BE2C (cell line): Measurements from ENCODE around the gene KCNJ1. TPM values are rescaled to one million over a fixed set of nuclear protein-coding genes. Genes with fewer than 3 reads are reported as not detected.

Experiments
- DNase-seq: peaks from one replicate; pipeline ENCODE4 v3.0.0-alpha.2; 2020
- H3K27me3 ChIP-seq: fragments of 250-450 bp; sonication (Bioruptor Pico); 2 replicates; pipeline ENCODE4 v1.5.1; 2020; ENCODE audit warnings: mild to moderate bottlenecking
- H3K36me3 ChIP-seq: fragments of 250-450 bp; sonication (Bioruptor Pico); 2 replicates; pipeline ENCODE4 v1.5.1; 2020; ENCODE audit warnings: mild to moderate bottlenecking
- H3K4me1 ChIP-seq: fragments of 250-450 bp; sonication (Bioruptor Pico); 2 replicates; pipeline ENCODE4 v1.5.1; 2020
- H3K4me3 ChIP-seq: 2 replicates; pipeline ENCODE4 v1.5.1; 2011; ENCODE audit warnings: low read depth, low read length
- H3K9me3 ChIP-seq: fragments of 250-450 bp; sonication (Bioruptor Pico); 2 replicates; pipeline ENCODE4 v1.5.1; 2020
- polyA plus RNA-seq: library from polyadenylated mRNA; unstranded; fragments of >200 nt; gene quantifications from one replicate; pipeline ENCODE4 v1.2.1, GENCODE V29; 2012; ENCODE audit warnings: low read depth, missing spikeins; ENCODE audit not compliant: insufficient read length, insufficient read depth
- TF ChIP-seq, protein P1 (sequence below): IDR thresholded peaks from 2 replicates; pipeline ENCODE4 v1.5.1; 2012; ENCODE audit warnings: mild to moderate bottlenecking, low read depth, low read length

Gene KCNJ1
- not detected for polyA plus RNA-seq

DNA sequence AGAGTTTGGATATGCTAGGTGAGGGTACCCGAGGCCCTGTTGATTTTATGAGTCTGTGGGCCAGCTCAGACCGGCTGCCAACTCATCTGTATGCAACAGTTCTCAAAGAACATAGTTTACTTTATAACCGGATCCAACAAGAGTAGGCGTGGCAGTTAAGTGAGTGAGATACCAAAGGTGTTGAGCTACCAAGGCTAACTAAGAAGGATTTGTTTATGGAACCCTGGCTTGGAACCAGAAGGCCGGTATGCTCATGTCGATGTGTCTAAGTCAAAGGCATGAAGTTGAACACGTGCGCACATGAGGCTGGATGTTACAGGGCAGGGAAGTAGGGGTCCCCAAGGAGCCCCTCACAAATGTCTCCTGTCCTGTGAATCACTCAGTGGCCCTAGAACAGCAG lies at the start of gene KCNJ1:
KCNJ1 (minus strand) TSS at position 20 of the 400 bp plus-strand sequence. CDS start 27,053 bp downstream, outside the sequence.
- Histone ChIP-seq H3K36me3 (no peaks in the 10 kb centered on the region), H3K4me3 (no peak within 1 kb of the TSS), H3K4me1 (no peaks in the 10 kb centered on the region), H3K9me3 (no peaks in the 10 kb centered on the region), H3K27me3 (0 out of 2 replicates have a peak, but pooled peaks cover 3% of the 10 kb centered on the region)
- no peak for DNase-seq
- TF ChIP-seq, protein P1, sequence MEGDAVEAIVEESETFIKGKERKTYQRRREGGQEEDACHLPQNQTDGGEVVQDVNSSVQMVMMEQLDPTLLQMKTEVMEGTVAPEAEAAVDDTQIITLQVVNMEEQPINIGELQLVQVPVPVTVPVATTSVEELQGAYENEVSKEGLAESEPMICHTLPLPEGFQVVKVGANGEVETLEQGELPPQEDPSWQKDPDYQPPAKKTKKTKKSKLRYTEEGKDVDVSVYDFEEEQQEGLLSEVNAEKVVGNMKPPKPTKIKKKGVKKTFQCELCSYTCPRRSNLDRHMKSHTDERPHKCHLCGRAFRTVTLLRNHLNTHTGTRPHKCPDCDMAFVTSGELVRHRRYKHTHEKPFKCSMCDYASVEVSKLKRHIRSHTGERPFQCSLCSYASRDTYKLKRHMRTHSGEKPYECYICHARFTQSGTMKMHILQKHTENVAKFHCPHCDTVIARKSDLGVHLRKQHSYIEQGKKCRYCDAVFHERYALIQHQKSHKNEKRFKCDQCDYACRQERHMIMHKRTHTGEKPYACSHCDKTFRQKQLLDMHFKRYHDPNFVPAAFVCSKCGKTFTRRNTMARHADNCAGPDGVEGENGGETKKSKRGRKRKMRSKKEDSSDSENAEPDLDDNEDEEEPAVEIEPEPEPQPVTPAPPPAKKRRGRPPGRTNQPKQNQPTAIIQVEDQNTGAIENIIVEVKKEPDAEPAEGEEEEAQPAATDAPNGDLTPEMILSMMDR, result no peak

DNA sequence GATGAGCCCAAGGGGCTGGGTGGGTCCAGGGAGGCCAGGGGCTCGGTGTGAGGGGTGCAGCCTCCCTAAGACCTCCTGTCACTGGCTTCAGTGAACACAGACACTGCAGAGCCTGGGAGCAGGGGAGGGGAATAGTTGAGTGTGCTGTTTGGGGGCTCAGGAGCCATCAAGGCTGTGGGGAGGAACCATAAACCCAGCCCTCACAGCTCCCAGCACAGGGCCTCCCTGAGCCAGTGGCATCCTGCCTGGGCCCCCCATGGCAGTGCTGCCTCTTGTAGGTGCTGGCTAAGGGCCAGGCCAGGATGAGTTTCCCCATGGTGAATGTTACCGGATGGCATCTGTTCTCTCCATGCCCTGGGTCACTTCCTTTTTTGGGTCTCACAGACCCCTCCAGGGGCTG lies 49.6 kb upstream of the KCNJ1 start:
- no peaks in the 10 kb centered on the region for H3K4me1 ChIP-seq
- H3K9me3 ChIP-seq, result no peaks in the 10 kb centered on the region
- no peaks in the 10 kb centered on the region for H3K36me3 ChIP-seq
- no peak for DNase-seq
- TF ChIP-seq, protein P1, result no peak
- H3K27me3 ChIP-seq, result no peaks in the 10 kb centered on the region
- no peak overlapping the region for H3K4me3 ChIP-seq

DNA sequence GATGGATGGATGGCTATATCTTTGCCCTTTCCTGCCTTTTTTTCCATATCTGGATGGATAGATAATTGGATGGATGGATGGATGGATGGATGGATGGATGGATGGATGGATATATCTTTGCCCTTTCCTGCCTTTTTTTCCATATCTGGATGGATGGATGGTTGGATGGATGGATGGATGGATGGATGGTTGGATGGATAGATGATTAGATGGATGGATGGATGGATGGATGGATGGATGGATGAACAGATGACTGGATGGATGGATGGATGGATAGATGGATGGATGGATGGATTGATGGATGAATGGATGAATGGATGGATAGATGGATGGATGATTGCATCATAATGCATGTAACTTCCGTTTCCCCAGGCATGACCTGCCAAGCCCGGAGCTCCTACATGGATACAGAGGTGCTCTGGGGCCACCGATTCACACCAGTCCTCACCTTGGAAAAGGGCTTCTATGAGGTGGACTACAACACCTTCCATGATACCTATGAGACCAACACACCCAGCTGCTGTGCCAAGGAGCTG lies 49.0 kb upstream of the KCNJ1 start:
- no peaks in the 10 kb centered on the region for H3K27me3 ChIP-seq
- TF ChIP-seq, protein P1, result no peak
- no peaks in the 10 kb centered on the region for H3K9me3 ChIP-seq
- no peak overlapping the region for H3K4me3 ChIP-seq
- H3K4me1 ChIP-seq, result no peaks in the 10 kb centered on the region
- no peak for DNase-seq
- H3K36me3 ChIP-seq, result no peaks in the 10 kb centered on the region

DNA sequence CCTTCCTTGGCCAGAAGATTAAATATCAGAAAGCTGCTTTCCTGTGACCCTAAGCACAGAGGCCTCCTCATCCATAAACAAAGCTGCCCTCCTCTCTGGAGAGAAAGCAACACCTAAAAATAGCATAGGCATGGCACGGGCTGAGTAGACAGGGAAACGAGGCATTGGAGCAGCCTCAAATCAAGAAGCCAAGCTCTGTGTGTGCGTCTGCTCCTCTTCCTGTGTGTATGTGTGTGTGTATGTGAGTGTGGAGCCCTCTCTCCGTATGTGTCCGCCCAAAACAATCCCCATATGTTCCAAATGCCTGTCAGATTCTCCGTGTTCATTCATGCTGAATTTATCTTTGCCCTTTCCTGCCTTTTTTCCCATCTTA lies 48.0 kb upstream of the KCNJ1 start:
- no peaks in the 10 kb centered on the region for H3K36me3 ChIP-seq
- no peak overlapping the region for H3K4me3 ChIP-seq
- H3K9me3 ChIP-seq, result no peaks in the 10 kb centered on the region
- H3K27me3 ChIP-seq, result no peaks in the 10 kb centered on the region
- no peaks in the 10 kb centered on the region for H3K4me1 ChIP-seq
- TF ChIP-seq, protein P1, result no peak
- DNase-seq, result no peak

DNA sequence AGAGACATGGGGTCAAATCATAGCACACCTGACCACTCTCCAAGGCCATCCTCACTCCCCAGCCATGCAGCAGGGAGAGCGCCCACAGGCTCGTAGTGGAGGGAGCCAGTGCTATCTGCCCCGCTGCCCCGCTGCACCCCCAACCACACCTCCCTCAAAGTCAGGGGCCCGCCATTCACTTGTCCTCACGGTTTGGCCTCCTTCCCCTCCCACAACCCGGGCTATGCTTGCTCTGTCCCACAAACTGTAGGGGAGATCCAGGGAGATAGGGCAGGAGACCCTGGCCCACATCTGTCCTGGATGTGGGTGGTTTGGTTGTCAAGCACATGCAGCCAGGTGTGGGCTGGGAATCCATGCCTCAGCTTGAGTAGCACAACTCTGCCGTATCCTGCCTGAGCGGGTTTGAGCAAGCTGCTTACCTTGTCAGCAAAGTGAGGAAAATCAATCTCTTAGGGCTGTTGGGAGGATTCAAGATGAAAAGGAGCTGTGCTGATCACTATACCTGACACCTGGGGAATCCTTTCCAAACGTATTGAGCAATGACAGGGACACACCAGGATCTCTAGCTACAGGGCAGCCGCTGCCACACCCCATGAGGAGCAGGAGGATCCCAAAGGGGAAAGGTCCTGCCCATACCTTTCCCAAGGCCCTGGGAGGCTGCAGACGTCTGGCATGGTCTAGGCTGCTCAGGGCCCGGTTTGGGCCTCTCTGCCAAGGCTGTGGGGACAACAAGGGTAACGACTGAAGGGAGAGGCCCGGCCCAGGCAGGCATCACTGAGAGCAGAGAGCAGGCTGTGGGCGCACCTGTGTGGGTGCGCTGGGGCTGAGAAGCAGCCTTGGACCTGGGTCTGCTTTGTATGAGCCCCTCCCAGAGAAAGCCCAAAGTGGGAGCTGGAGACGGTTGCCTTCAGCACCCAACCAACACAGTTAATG lies 47.4 kb upstream of the KCNJ1 start:
- DNase-seq, result no peak
- no peaks in the 10 kb centered on the region for H3K36me3 ChIP-seq
- H3K9me3 ChIP-seq, result no peaks in the 10 kb centered on the region
- H3K4me3 ChIP-seq, result no peak overlapping the region
- no peaks in the 10 kb centered on the region for H3K27me3 ChIP-seq
- no peaks in the 10 kb centered on the region for H3K4me1 ChIP-seq
- TF ChIP-seq, protein P1, result no peak

DNA sequence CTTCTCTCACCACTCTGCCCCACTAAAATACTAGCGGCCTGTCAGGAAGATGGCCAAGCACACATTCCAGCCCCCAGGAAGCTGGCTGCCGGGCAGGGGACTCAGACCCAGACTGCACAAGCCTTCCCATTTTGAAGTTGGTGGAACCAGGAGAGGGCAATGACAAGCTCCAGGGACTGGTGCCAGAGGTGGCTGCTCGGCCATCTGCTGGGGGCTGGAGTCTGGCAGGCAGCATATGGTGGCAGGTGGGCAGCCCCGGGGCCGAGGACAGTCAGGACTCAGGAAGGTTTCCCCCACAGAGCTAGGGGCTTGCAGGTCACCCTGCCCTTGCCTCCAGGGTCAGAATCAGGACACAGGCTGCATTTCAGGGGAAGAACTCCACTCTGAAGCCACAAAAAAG lies 46.7 kb upstream of the KCNJ1 start:
- Histone ChIP-seq H3K4me1 (no peaks in the 10 kb centered on the region; the same call in 1 of the 2 replicates), H3K9me3 (no peaks in the 10 kb centered on the region), H3K36me3 (no peaks in the 10 kb centered on the region), H3K4me3 (no peak overlapping the region), H3K27me3 (no peaks in the 10 kb centered on the region)
- DNase-seq, result no peak
- TF ChIP-seq, protein P1, result no peak
